Gastrocnemius medialis (tissue), 4 donors: Measurements from ENCODE around the gene FAM98B.

Source experiments
- CTCF ChIP-seq, 5 experiments: fragments of 450-650 bp in 3 of 5; fragments of 200-600 bp in 2 of 5; sonication (generic) in 2 of 5; IDR thresholded peaks in 4 of 5; conservative IDR thresholded peaks in 1 of 5; 1 replicate in 4 of 5; 2 replicates in 1 of 5; pipeline ENCODE4 v1.5.1; 2016 to 2019; ENCODE audit warnings: antibody characterized with exemption in 5 of 5, mild to moderate bottlenecking in 3 of 5, moderate library complexity in 3 of 5
- POLR2A ChIP-seq, 2 donors: fragments of 450-650 bp; IDR thresholded peaks; one replicate each; pipeline ENCODE4 v1.6.1; 2017; ENCODE audit warnings: antibody characterized with exemption in 2 of 2, mild to moderate bottlenecking in 2 of 2, moderate library complexity in 2 of 2

GRCh38 chr15:38436993-38437392 is 16.9 kb upstream of the FAM98B start:
- no peak for TF ChIP-seq CTCF (IDR thresholded peaks at IDR 0.05 in 4 of 5, conservative IDR thresholded peaks at IDR 0.05 in 1 of 5)
- no peak for TF ChIP-seq POLR2A (IDR thresholded peaks at IDR 0.05)
